GM18858 (cell line): Measurements from ENCODE around the gene PON2.

Experiments used
- ATAC-seq: cut with Tn5 transposase; IDR thresholded peaks from one replicate; pipeline ENCODE4 v1.9.1; 2021; ENCODE audit not compliant: unreplicated experiment

The PON2 gene

GRCh38 chr7:95446618-95447017 is 11.8 kb upstream of the PON2 start:
- ATAC-seq: no peak

DNA sequence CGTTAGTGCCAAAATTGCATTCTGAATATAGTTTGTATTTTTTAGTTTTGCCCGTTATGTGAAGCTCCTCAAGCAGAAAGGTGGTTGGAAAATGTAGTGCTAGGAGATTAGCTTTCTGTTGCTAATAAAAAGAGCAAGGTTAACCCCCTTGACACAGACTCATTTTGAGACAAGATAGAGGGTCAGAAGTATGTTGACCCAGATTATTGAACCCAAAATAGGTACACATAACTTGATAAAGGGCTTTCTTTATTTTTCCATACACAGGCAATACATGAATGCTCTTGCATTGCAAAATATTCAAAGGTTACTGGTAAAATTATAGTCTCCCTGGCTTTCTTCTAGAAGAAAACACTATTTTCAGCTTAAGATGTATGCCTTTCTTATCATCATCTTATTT is 10.0 kb upstream of the PON2 start:
- ATAC-seq: no peak

DNA sequence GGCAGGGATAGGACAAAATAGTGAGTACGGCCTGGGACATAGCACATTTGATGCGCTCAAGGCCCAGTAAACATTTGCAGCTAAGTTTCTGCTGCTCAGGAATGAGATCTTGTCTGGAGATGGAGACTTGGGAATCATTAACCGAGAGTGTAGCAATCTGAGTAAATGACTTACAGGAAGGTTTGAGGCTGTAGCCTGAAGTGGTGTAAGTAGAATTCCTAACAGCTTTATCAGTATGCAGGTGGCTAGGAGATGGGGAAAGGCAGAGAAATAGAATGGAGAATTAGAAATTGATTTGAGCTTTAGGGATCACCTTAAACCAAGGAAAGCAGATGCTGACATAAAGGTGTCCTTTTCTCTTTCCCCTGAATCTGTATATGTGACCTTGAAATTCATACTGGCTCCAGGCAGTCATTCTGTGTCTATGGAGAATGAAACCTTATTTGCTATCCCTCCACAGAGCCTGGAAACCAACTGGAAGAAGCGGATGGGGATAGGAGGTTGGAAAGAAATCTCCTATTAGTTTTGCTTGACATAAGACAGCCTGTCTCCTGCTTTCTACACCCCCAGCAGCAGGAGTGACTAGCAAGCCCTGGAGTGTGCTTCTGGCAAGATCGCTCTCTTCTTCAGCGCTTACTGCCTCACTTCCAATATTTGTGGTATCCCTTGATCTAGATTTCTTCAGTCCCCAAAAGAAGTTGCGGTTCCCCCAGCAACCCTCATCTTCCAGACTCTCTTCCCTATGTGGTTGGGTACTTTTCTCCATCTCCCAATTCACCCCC is 6.4 kb upstream of the PON2 start:
- no peak for ATAC-seq

DNA sequence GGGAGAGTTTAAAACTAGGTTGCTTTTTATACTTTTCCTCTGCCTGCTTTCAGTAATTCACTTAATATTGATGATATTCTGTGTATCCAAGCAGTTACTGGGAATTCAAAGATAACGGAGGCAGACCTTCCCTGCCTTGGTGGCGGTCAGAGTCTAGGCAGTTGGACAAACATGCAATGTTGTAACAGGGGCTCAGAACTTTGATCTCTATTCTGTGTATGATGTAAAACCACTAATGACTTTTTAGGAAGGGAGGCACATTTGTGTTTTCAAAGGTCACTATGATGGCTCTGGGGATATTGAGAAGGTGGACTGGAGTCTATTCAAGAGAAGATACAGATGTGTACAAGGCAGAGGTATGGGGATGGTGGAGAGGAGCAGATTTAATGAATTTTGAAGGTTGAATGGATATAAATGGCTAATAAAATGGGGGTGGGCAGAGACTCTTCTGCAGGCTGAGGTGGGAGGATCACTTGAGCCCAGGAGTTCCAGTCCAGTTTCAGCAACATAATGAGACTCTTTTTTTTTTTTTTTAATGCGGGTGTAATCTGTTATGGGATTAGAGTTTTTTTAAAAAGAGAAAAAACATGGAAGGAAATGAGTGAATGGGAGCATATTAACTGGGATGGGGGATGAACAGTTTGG is 5.7 kb upstream of the PON2 start:
- ATAC-seq: no peak

DNA sequence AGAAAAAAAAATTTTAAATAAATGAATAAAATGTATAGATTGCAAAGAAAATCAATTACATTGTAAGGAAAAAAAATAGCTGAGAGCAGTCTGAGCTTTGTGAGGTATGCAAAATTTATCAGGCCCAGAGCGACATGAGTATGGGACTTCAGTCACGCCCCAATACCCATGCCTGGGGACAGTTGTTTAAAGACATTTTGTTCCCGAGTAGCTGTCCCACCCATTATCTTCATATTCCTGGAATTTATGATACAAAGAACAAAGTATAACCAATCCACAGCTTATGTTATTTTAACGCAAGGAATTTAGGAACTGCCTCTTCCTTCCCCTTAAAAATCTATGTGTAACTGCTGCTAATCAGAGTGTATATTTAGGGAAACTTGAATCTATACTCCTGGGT is 1.6 kb upstream of the PON2 start:
- ATAC-seq: no peak

GRCh38 chr7:95435422-95435780 is 573 bp upstream of the PON2 start:
- ATAC-seq: no peak

- no peak for ATAC-seq
These were observed 774 bp downstream of the PON2 start for GRCh38 chr7:95433952-95434556.

DNA sequence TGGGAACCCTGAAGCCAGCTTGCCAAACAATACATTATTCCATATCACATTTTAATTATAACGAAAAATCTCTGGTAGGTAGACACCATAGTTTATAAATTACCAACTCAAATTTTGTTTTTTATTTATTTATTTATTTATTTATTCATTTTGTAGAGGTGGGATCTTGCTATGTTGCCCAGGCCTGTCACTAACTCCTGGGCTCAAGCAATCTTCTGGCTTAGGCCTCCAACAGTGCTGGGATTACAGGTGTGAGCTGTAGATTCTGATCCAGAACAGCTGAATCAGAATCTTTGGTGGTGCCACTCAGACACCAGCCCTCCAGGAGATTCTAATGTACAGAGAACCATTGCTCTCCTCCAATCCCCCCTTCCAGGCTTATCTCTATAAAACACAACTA is 1.7 kb downstream of the PON2 start:
- ATAC-seq: no peak

DNA sequence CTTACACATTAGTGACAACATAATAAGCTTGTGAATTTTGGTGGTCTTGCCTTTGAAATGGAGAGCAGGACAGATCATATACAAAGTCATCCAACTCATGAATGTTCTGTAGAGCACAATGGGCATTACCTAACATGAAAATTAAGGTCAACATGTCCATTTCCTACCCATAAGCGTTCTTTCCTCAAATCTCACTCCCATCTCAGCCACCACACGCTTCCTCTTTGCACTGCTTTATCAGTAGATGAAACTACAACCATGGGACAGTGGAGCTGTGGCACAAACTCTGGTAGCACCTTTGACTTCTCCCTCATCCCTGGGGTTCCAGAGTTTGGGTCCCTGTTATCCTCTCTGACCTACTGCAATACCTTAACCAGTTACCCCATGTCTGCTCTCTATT is 2.2 kb downstream of the PON2 start:
- ATAC-seq: no peak

DNA sequence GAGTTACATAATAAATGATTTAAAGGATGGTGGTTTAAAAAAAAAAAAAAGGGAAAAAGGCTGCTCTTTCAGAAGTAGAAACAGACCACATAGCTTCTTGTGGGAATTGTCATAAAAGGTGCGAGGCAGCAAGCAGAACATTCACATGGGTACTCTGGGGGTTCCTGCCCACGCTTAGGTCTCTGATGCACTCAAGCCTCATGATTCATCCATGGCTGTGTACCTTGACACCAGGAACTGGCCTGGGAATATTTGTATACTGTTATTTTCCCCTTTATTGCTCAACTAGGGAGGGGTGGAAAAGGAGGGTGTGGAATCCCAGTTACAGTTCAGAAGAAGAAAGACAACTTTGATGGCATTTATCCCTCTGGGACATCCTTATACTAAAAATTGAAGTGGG is 4.0 kb downstream of the PON2 start:
- ATAC-seq: no peak

DNA sequence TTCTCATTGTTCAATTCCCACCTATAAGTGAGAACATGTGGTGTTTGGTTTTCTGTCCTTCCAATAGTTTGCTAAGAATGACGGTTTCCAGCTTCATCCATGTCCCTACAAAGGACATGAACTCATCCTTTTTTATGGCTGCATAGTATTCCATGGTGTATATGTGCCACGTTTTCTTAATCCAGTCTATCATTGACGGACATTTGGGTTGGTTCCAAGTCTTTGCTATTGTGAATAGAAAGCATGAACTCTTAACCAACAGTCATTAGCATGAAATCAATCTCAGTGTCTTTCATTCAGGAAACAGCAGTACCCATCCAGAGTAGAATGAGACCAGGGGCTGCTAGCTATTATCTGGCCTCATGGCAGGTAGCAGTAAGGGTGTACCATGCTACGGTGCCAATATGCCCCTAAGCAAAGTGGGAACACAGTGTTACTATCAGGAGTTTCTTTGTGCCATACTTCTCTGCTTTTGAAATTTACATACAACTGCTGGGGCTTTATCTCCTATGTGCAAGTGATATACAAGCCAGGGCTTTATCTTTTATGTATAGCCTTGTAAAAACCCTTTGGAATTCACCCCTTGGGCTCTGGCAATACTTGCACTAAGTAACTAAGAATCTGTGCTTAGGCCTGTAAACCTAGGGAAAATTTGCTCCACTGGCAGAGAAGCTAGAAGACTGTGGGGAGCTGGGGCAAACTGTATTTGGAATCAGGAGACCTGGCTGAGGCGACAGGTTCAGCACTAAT is 5.4 kb downstream of the PON2 start:
- no peak for ATAC-seq

- ATAC-seq: no peak
These were observed 6.8 kb downstream of the PON2 start for GRCh38 chr7:95427914-95428516.

GRCh38 chr7:95427166-95427565 is 7.7 kb downstream of the PON2 start:
- no peak for ATAC-seq

GRCh38 chr7:95425694-95426093 is 9.1 kb downstream of the PON2 start:
- ATAC-seq: no peak

GRCh38 chr7:95424716-95425115 is 10.1 kb downstream of the PON2 start:
- no peak for ATAC-seq

DNA sequence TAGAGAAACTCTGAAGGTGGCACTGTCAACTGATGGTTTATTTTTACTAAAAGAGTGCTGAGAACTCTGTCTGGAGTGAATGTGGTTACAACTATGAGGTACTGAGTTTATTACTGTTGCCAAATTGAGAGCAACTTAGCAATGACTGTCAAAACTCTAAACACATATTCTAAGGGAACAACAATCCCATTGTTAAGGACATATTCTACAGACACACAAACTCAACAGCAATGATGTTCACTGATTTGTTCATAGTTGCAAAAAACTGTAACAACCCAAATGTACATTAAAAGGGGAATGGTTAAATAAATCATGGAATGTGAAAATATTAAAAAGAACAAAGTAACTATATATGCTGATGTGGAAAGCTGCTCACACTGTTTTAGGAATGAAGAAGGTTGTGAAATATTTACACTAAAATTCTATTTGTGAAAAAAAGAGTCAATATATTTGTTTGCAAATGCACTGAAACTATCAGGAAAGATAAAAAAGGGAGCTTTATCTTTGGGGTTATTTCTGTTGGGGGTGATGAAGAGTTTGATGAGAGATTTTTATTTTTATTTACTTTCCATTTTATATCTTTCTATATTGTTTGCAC is 12.9 kb downstream of the PON2 start:
- no peak for ATAC-seq

DNA sequence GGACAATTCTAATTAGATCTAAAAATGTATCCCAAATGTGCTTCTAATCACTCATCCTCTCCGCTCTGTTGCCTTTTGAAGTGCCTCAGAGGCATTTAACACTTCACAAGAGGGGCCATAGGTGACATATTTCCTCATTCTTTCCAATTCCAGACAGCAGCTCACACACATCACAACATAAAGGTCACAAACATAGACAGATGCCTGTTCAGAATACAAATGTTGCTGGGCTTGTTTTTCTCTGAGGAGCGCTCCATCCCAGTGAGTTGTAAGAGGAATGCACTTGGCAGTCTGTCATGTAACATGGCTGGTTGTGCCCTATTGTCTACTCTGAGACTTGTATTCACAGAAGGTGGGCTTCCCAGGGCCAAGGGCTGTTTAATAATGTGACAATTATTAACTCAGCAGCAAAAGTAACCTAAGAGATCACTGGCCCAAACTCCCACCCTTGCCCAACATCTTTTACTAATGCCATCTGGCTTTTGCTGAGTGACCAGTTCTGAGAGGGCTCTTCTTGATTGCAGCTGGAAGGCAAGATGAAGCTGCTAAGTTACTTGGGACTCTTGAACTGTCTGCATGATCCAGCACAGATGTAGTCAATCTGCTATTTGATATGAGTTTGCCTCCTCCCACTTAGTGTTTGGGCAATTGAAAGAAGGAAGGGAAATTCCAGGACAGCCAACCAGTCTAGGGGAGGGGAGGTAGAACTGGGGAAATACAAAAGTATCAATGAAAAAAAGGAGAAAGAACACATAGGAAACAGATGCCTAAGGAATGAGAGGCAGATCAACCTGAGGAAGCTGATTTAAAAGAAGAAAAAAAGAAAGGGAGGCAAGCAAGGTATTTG is 13.6 kb downstream of the PON2 start:
- no peak for ATAC-seq

- no peak for ATAC-seq
These were observed 22.8 kb downstream of the PON2 start for GRCh38 chr7:95412075-95412474.

GRCh38 chr7:95411666-95412065 is 23.2 kb downstream of the PON2 start:
- ATAC-seq: no peak

GRCh38 chr7:95411036-95411435 is 23.8 kb downstream of the PON2 start:
- no peak for ATAC-seq
